Adrenal gland (tissue), 5 donors: ENCODE results near the gene CD7.

ENCODE experiments used
- POLR2A ChIP-seq, 2 donors: fragments of 450-650 bp; IDR thresholded peaks; one replicate each; pipeline ENCODE4 v1.6.1; 2017; ENCODE audit warnings: antibody characterized with exemption in 2 of 2, mild to moderate bottlenecking in 2 of 2, moderate library complexity in 1 of 2
- TF ChIP-seq, protein P1 (sequence below), 6 experiments: fragments of 450-650 bp in 4 of 6; fragments of 200-600 bp in 2 of 6; sonication (generic) in 1 of 6; IDR thresholded peaks; 1 replicate in 5 of 6; 2 replicates in 1 of 6; pipeline versions ENCODE4 v1.5.1 to v1.8.0; 2016 to 2021; ENCODE audit warnings: antibody characterized with exemption in 6 of 6, mild to moderate bottlenecking in 2 of 6, moderate library complexity in 1 of 6
- donor health status: DM: no; HTN: no; CAD: no.

DNA sequence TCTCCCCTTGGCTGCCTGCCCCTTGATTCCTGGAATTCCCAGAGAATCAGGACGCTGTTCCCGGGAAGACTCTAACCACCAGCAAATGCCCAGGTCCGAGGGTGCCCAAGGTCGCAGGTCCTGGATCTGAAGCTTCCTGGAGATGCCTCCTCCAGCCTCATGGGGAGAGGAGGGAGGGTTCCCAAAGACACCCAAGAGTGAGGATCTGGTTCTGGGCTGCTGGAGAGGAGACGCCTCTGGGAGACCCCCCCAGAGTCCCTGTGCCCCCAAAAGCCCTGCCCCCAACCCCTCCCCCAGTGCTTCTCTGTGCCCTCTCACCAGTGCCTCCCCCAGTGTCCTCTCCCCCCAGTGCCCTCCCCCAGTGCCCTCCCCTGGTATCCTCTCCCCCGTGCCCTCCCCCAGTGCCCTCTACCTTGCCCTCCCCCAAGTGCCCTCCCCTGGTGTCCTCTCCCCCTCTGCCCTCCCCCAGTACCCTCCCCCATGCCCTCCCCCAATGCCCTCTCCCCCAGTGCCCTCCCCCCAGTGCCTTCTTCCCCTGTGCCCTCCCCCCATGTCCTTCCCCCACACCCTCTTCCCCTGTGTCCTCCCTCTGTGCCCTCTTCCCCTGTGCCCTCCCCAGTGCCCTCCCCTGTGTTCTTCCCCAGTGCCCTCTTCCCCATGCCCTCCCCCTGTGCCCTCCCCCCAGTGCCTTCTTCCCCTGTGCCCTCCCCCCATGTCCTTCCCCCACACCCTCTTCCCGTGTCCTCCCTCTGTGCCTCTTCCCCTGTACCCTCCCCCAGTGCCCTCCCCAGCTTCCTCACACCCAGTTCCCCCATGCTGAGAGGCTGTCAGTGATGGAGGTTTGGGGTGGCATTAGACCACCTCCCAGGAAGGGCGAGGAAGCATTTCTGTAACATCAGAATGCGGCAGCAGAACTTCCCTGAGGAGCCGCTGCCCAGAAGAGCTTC is 22.5 kb upstream of the CD7 start:
- TF ChIP-seq POLR2A (IDR thresholded peaks at IDR 0.05), result no peak
- TF ChIP-seq, protein P1, sequence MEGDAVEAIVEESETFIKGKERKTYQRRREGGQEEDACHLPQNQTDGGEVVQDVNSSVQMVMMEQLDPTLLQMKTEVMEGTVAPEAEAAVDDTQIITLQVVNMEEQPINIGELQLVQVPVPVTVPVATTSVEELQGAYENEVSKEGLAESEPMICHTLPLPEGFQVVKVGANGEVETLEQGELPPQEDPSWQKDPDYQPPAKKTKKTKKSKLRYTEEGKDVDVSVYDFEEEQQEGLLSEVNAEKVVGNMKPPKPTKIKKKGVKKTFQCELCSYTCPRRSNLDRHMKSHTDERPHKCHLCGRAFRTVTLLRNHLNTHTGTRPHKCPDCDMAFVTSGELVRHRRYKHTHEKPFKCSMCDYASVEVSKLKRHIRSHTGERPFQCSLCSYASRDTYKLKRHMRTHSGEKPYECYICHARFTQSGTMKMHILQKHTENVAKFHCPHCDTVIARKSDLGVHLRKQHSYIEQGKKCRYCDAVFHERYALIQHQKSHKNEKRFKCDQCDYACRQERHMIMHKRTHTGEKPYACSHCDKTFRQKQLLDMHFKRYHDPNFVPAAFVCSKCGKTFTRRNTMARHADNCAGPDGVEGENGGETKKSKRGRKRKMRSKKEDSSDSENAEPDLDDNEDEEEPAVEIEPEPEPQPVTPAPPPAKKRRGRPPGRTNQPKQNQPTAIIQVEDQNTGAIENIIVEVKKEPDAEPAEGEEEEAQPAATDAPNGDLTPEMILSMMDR (IDR thresholded peaks at IDR 0.05), result no peak
